Measurements from ENCODE around the gene OSTN. TPM values are rescaled to one million over a fixed set of nuclear protein-coding genes. Genes with fewer than 3 reads are reported as not detected.
"Not testable (repeated sequence)": the region's sequence is repeated elsewhere in the genome, so short reads cannot be mapped to it uniquely, and the experiment has no call there.

OSTN gene
- total and polyA plus RNA-seq, 2 of the 13 experiments (the other 11 are each of a cell fraction or from before 2014, with no cell fraction given), result not detected

DNA sequence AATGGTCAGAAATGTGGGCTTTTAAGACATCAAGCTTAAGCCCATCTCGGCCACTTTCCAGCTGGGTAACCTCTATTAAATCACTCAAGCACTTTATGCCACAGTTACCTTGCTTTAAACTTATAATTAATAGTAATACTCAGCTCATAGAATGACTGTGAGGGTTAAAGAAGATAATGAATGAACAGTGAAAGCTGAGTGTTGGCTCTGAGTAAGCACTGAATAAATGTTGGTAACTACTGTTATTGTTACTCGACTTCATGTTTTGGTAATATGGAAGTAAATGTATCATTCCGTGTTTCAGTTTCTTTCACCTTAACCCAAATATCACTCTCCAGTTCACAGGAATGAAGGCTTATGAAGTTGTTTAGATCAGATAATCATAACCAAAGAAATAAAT is 23.9 kb upstream of the OSTN start (continued):
- no peak for TF ChIP-seq ZSCAN30 (CRISPR knock-in tag; IDR thresholded peaks at IDR 0.05)
- no peak for TF ChIP-seq ZNF549 (CRISPR knock-in tag; IDR thresholded peaks at IDR 0.05)
- TF ChIP-seq SRSF9 (IDR thresholded peaks at IDR 0.05; ENCODE audit: borderline replicate concordance, insufficient read depth, low read depth, low read length, poor library complexity, severe bottlenecking), result no peak
- no peak for TF ChIP-seq ZNF101 (CRISPR knock-in tag; IDR thresholded peaks at IDR 0.05; ENCODE audit: borderline replicate concordance, low read depth)

DNA sequence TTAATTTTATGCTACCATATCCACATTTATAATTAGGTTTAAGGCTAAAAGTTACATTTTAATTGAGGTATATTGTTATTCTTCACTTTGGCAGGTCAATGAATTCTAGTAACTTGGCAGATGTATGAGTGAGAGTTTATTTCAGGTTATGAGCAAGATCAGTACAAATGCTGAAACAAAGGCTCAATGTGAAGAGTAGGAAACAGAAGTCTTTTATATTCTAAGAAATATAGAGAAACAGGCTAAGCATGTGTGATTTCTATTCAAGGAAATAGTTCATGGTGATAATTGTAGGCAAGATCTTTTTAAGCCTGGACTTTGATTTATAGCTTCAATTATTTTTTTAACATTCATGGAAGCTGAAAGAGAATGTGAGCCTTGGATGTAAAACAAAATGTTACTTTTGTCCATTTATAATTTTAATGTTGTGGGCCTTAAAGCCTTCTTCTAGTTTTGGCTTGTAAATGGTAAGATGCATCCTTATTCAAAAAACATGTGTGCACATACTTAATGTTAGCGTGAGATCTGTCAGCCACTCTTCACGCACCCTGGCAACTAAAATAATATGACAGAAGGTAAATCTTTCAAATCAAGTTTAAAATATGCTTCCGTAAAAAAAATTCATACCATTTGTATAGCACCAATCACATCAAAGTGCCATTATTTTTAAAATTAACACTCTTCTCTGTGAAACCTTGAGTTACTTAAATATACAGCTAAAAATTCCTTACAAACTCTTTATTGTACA is 22.8 kb upstream of the OSTN start:
- ChIA-PET CTCF (ENCODE audit: low intra/inter-chr PET ratio, low total read pairs) (no interaction called here), POLR2A (no interaction called here)
- Histone ChIP-seq H3K27me3 (ENCODE audit: control insufficient read depth in 1 of 2, insufficient read depth in 2 of 2, low read length in 2 of 2) (no peaks in the 10 kb centered on the region), H3K27ac (ENCODE audit: extremely low read length, insufficient read depth, low read length) (no peak overlapping the region), H3K9me3 (ENCODE audit: low read length) (no peaks in the 10 kb centered on the region), H3K4me2 (ENCODE audit: low read depth, low read length) (no peak overlapping the region), H3K4me1 (ENCODE audit: insufficient read depth, low read length) (no peaks in the 10 kb centered on the region), H3K9ac (ENCODE audit: insufficient read depth, low read depth, low read length) (no peak overlapping the region), H3K36me3 (replicated peaks in 1 of 2; ENCODE audit: control insufficient read depth in 1 of 2, insufficient read depth in 2 of 2, low read length in 2 of 2) (no peaks in the 10 kb centered on the region), H4K20me1 (ENCODE audit: insufficient read depth, low read length) (no peaks in the 10 kb centered on the region), H3K79me2 (ENCODE audit: insufficient read depth, low read length) (no peaks in the 10 kb centered on the region), H3K4me3 (replicated peaks in 1 of 3; ENCODE audit: insufficient read depth in 1 of 3, low read depth in 2 of 3, low read length in 3 of 3) (no peak overlapping the region), H2AFZ (ENCODE audit: low read length) (no peak overlapping the region)
- ATAC-seq, result no peak
- WGBS (ENCODE audit: low lambda C conversion rate), result 38% methylated on average over 3 of the region's 3 CpGs
- DNase-seq (ENCODE audit: low spot score), result no peak
- BruUV-seq (replicated peaks), result no TSS peak
- intact Hi-C loops (cut with micrococcal nuclease; ENCODE audit: unreplicated experiment), result no loop called here
- no peak for TF ChIP-seq SPEN (CRISPR knock-in tag; IDR thresholded peaks at IDR 0.05; ENCODE audit: low read depth)
- TF ChIP-seq ZNF605 (CRISPR knock-in tag; IDR thresholded peaks at IDR 0.05), result no peak
- TF ChIP-seq, protein P1, sequence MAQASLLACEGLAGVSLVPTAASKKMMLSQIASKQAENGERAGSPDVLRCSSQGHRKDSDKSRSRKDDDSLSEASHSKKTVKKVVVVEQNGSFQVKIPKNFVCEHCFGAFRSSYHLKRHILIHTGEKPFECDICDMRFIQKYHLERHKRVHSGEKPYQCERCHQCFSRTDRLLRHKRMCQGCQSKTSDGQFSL (CRISPR knock-in tag; IDR thresholded peaks at IDR 0.05), result no peak
- no peak for FAIRE-seq
- in situ Hi-C loops (cut with HindIII; ENCODE audit: extremely low pct_ligation_motif_present, low pct_unique_long_range_greater_than_20kb), result no loop called here

DNA sequence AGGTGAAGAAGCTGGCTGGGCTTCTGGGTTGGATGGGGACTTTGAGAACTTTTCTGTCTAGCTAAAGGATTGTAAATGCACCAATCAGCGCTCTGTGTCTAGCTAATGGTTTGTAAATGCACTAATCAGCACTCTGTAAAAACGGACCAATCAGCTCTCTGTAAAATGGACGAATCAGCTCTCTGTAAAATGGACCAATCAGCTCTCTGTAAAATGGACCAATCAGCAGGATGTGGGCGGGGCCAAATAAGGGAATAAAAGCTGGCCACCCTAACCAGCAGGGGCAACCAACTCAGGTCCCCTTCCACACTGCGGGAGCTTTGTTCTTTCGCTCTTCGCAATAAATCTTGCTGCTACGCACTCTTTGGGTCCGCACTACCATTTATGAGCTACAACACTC is 13.7 kb upstream of the OSTN start:
- FAIRE-seq; DNase-seq (ENCODE audit: low spot score); H3K4me3 ChIP-seq (replicated peaks in 1 of 3; ENCODE audit: insufficient read depth in 1 of 3, low read depth in 2 of 3, low read length in 3 of 3); in situ Hi-C loops (cut with HindIII; ENCODE audit: extremely low pct_ligation_motif_present, low pct_unique_long_range_greater_than_20kb); H3K9ac ChIP-seq (ENCODE audit: insufficient read depth, low read depth, low read length); ATAC-seq; H3K27ac ChIP-seq (ENCODE audit: extremely low read length, insufficient read depth, low read length); H3K36me3 ChIP-seq (replicated peaks in 1 of 2; ENCODE audit: control insufficient read depth in 1 of 2, insufficient read depth in 2 of 2, low read length in 2 of 2); H3K4me2 ChIP-seq (ENCODE audit: low read depth, low read length); POLR2A ChIA-PET; H4K20me1 ChIP-seq (ENCODE audit: insufficient read depth, low read length); H3K79me2 ChIP-seq (ENCODE audit: insufficient read depth, low read length); CTCF ChIA-PET (ENCODE audit: low intra/inter-chr PET ratio, low total read pairs); H3K9me3 ChIP-seq (ENCODE audit: low read length); H3K4me1 ChIP-seq (ENCODE audit: insufficient read depth, low read length); BruUV-seq (replicated peaks); H2AFZ ChIP-seq (ENCODE audit: low read length); H3K27me3 ChIP-seq (ENCODE audit: control insufficient read depth in 1 of 2, insufficient read depth in 2 of 2, low read length in 2 of 2): not testable (repeated sequence)
- intact Hi-C loops (cut with micrococcal nuclease; ENCODE audit: unreplicated experiment), result loop anchor here (2.0 kb wide), 1 partner anchor 41 kb away; no protein-coding TSS in a partner anchor
- WGBS (ENCODE audit: low lambda C conversion rate), result 65% methylated on average over 9 of the region's 9 CpGs

DNA sequence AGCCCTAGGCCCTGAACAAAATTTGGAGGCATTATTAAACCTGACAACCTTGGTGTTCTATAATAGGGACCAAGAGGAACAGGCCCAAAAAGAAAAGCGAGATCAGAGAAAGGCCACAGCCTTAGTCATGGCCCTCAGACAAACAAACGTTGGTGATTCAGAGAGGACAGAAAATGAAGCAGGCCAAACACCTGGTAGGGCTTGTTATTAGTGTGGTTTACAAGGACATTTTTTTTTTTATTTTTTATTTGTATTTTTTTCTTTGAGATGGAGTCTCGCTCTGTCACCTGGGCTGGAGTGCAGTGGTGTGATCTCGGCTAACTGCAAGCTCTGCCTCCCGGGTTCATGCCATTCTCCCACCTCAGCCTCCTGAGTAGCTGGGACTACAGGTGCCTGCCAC is 10.8 kb upstream of the OSTN start:
- DNase-seq (ENCODE audit: low spot score); CTCF ChIA-PET (ENCODE audit: low intra/inter-chr PET ratio, low total read pairs); in situ Hi-C loops (cut with HindIII; ENCODE audit: extremely low pct_ligation_motif_present, low pct_unique_long_range_greater_than_20kb); H2AFZ ChIP-seq (ENCODE audit: low read length); H3K9me3 ChIP-seq (ENCODE audit: low read length); FAIRE-seq; ATAC-seq; H3K79me2 ChIP-seq (ENCODE audit: insufficient read depth, low read length); intact Hi-C loops (cut with micrococcal nuclease; ENCODE audit: unreplicated experiment); H3K36me3 ChIP-seq (replicated peaks in 1 of 2; ENCODE audit: control insufficient read depth in 1 of 2, insufficient read depth in 2 of 2, low read length in 2 of 2); H3K4me1 ChIP-seq (ENCODE audit: insufficient read depth, low read length); H3K4me3 ChIP-seq (replicated peaks in 1 of 3; ENCODE audit: insufficient read depth in 1 of 3, low read depth in 2 of 3, low read length in 3 of 3); POLR2A ChIA-PET; H3K9ac ChIP-seq (ENCODE audit: insufficient read depth, low read depth, low read length); H3K27me3 ChIP-seq (ENCODE audit: control insufficient read depth in 1 of 2, insufficient read depth in 2 of 2, low read length in 2 of 2); H4K20me1 ChIP-seq (ENCODE audit: insufficient read depth, low read length); H3K4me2 ChIP-seq (ENCODE audit: low read depth, low read length); BruUV-seq (replicated peaks); H3K27ac ChIP-seq (ENCODE audit: extremely low read length, insufficient read depth, low read length): not testable (repeated sequence)
- 28% methylated on average over 5 of the region's 5 CpGs for WGBS (ENCODE audit: low lambda C conversion rate)

Data from HepG2 (cell line).